Natural killer cell treated with Interleukin-12 subunit alpha and Interleukin-12 subunit beta and Interleukin-15 and Interleukin-18, amount 100 ng/mL, for 72 hours (primary cell): ENCODE measurements around the gene CCDC172. TPM values are rescaled to one million over a fixed set of nuclear protein-coding genes. Genes with fewer than 3 reads are reported as not detected.
"Not testable (repeated sequence)": the region's sequence is repeated elsewhere in the genome, so short reads cannot be mapped to it uniquely, and the experiment has no call there.

Source experiments
- ATAC-seq, 2 donors: fragments of 150-1000 bp; cut with Tn5 transposase in 1 of 2; sonication (Bioruptor Pico), chemical (Tn5 transposase) in 1 of 2; 2 replicates each; pipeline ENCODE4 v1.10.0; 2021
- DNase-seq: peaks from one replicate; pipeline ENCODE4 v3.0.0; 2022; ENCODE audit warnings: low spot score
- H3K27ac Mint-ChIP-seq, 2 donors: 1 replicate in 1 of 2; 2 replicates in 1 of 2; pipeline ENCODE4 v1.8.0; 2022; ENCODE audit warnings: mixed read lengths in 2 of 2, mild to moderate bottlenecking in 1 of 2, moderate library complexity in 1 of 2
- H3K27me3 Mint-ChIP-seq, 2 donors: 1 replicate in 1 of 2; 2 replicates in 1 of 2; pipeline ENCODE4 v1.8.0; 2022; ENCODE audit warnings: mixed read lengths in 2 of 2
- H3K36me3 Mint-ChIP-seq: one replicate; pipeline ENCODE4 v1.8.0; 2022; ENCODE audit warnings: mixed read lengths
- H3K4me1 Mint-ChIP-seq, 2 donors: 1 replicate in 1 of 2; 2 replicates in 1 of 2; pipeline ENCODE4 v1.8.0; 2022; ENCODE audit warnings: low read depth in 2 of 2, mixed read lengths in 2 of 2, mild to moderate bottlenecking in 1 of 2
- H3K4me3 Mint-ChIP-seq: one replicate; pipeline ENCODE4 v1.8.0; 2022; ENCODE audit warnings: mixed read lengths
- H3K9me3 Mint-ChIP-seq: 2 replicates; pipeline ENCODE4 v1.8.0; 2022; ENCODE audit warnings: mixed read lengths
- total RNA-seq, 2 donors: library from RNA; stranded (reverse); gene quantifications; one replicate each; pipeline ENCODE4 v1.2.3, GENCODE V29; 2022

Gene CCDC172
- total RNA-seq, 2 donors from 2014 or later: not detected

- H3K27me3 Mint-ChIP-seq: peaks cover 0 to 2% of the 10 kb centered on the region in 2 donors
- H3K4me1 Mint-ChIP-seq: no peaks in the 10 kb centered on the region
- H3K27ac Mint-ChIP-seq: no peak overlapping the region
- no peaks in the 10 kb centered on the region for H3K9me3 Mint-ChIP-seq
- no peak overlapping the region for H3K4me3 Mint-ChIP-seq
- DNase-seq (no peak), ATAC-seq (no peak)
- H3K36me3 Mint-ChIP-seq: no peaks in the 10 kb centered on the region
Measured at GRCh38 chr10:116371737-116372136, 47.5 kb downstream of the CCDC172 start.

GRCh38 chr10:116382290-116382689 lies 58.0 kb downstream of the CCDC172 start:
- no peaks in the 10 kb centered on the region for H3K4me1 Mint-ChIP-seq
- DNase-seq (no peak), ATAC-seq (no peak)
- no peaks in the 10 kb centered on the region for H3K9me3 Mint-ChIP-seq
- H3K27me3 Mint-ChIP-seq: no peaks in the 10 kb centered on the region
- H3K4me3 Mint-ChIP-seq: no peak overlapping the region
- no peak overlapping the region for H3K27ac Mint-ChIP-seq
- H3K36me3 Mint-ChIP-seq: no peaks in the 10 kb centered on the region

- no peak overlapping the region for H3K27ac Mint-ChIP-seq
- no peak overlapping the region for H3K4me3 Mint-ChIP-seq
- no peaks in the 10 kb centered on the region for H3K4me1 Mint-ChIP-seq
- H3K36me3 Mint-ChIP-seq: no peaks in the 10 kb centered on the region
- ATAC-seq (no peak), DNase-seq (no peak)
- H3K9me3 Mint-ChIP-seq: no peaks in the 10 kb centered on the region
- no peaks in the 10 kb centered on the region for H3K27me3 Mint-ChIP-seq
Measured at GRCh38 chr10:116385311-116385710, 61.1 kb downstream of the CCDC172 start.

GRCh38 chr10:116385994-116386809 lies 62.0 kb downstream of the CCDC172 start:
- Mint-ChIP-seq H3K36me3 (no peaks in the 10 kb centered on the region), H3K9me3 (no peaks in the 10 kb centered on the region)
- no peak for ATAC-seq

GRCh38 chr10:116393246-116393831 lies 69.1 kb downstream of the CCDC172 start:
- H3K36me3 Mint-ChIP-seq, ATAC-seq, H3K4me3 Mint-ChIP-seq, H3K9me3 Mint-ChIP-seq, H3K27ac Mint-ChIP-seq, H3K27me3 Mint-ChIP-seq, DNase-seq, H3K4me1 Mint-ChIP-seq: not testable (repeated sequence)

More at GRCh38 chr10:116385994-116386809, 62.0 kb downstream of the CCDC172 start:
- no peak for DNase-seq
- Mint-ChIP-seq H3K4me3 (no peak overlapping the region), H3K4me1 (no peaks in the 10 kb centered on the region), H3K27ac (no peak overlapping the region), H3K27me3 (no peaks in the 10 kb centered on the region)

GRCh38 chr10:116395223-116395985 lies 71.2 kb downstream of the CCDC172 start:
- DNase-seq (no peak), ATAC-seq (peak in 1 of 2 donors; percentile 20)
- H3K9me3 Mint-ChIP-seq: peaks cover 7% of the 10 kb centered on the region
- H3K36me3 Mint-ChIP-seq: no peaks in the 10 kb centered on the region
- H3K4me3 Mint-ChIP-seq: no peak overlapping the region
- no peaks in the 10 kb centered on the region for H3K4me1 Mint-ChIP-seq
- H3K27ac Mint-ChIP-seq: no peak overlapping the region
- H3K27me3 Mint-ChIP-seq: no peaks in the 10 kb centered on the region

GRCh38 chr10:116398224-116398623 lies 74.0 kb downstream of the CCDC172 start:
- Mint-ChIP-seq H3K27ac (no peak overlapping the region), H3K36me3 (no peaks in the 10 kb centered on the region), H3K27me3 (no peaks in the 10 kb centered on the region), H3K4me3 (no peak overlapping the region), H3K9me3 (peaks cover 9% of the 10 kb centered on the region), H3K4me1 (no peaks in the 10 kb centered on the region)
- no peak for DNase-seq
- no peak for ATAC-seq

GRCh38 chr10:116402858-116403257 lies 78.6 kb downstream of the CCDC172 start:
- no peaks in the 10 kb centered on the region for H3K27me3 Mint-ChIP-seq
- H3K27ac Mint-ChIP-seq: no peak overlapping the region
- no peak for DNase-seq
- ATAC-seq: no peak
- peaks cover 7% of the 10 kb centered on the region for H3K9me3 Mint-ChIP-seq
- no peaks in the 10 kb centered on the region for H3K4me1 Mint-ChIP-seq
- no peak overlapping the region for H3K4me3 Mint-ChIP-seq
- no peaks in the 10 kb centered on the region for H3K36me3 Mint-ChIP-seq

- no peaks in the 10 kb centered on the region for H3K36me3 Mint-ChIP-seq
- no peak overlapping the region for H3K4me3 Mint-ChIP-seq
- DNase-seq (no peak), ATAC-seq (no peak)
- H3K27ac Mint-ChIP-seq: no peak overlapping the region
- H3K9me3 Mint-ChIP-seq: peaks cover 10% of the 10 kb centered on the region
- no peaks in the 10 kb centered on the region for H3K27me3 Mint-ChIP-seq
- no peaks in the 10 kb centered on the region for H3K4me1 Mint-ChIP-seq
Measured at GRCh38 chr10:116403740-116404250, 79.5 kb downstream of the CCDC172 start.

- Mint-ChIP-seq H3K27ac (no peak overlapping the region), H3K4me3 (no peak overlapping the region), H3K27me3 (peaks cover 0 to 3% of the 10 kb centered on the region in 2 donors), H3K4me1 (no peaks in the 10 kb centered on the region), H3K9me3 (peaks cover 10% of the 10 kb centered on the region), H3K36me3 (no peaks in the 10 kb centered on the region)
- DNase-seq: no peak
- no peak for ATAC-seq
Measured at GRCh38 chr10:116408719-116409118, 84.5 kb downstream of the CCDC172 start.

- no peaks in the 10 kb centered on the region for H3K36me3 Mint-ChIP-seq
- no peak overlapping the region for H3K4me3 Mint-ChIP-seq
- ATAC-seq (no peak), DNase-seq (no peak)
- H3K4me1 Mint-ChIP-seq: no peaks in the 10 kb centered on the region
- H3K27me3 Mint-ChIP-seq: peaks cover 0 to 3% of the 10 kb centered on the region in 2 donors
- H3K27ac Mint-ChIP-seq: no peak overlapping the region
- H3K9me3 Mint-ChIP-seq: peaks cover 10% of the 10 kb centered on the region
Measured at GRCh38 chr10:116410351-116410750, 86.1 kb downstream of the CCDC172 start.

GRCh38 chr10:116417821-116418220 lies 93.6 kb downstream of the CCDC172 start:
- Mint-ChIP-seq H3K27me3 (peaks cover 0 to 2% of the 10 kb centered on the region in 2 donors), H3K4me3 (no peak overlapping the region), H3K4me1 (no peaks in the 10 kb centered on the region), H3K36me3 (no peaks in the 10 kb centered on the region), H3K27ac (no peak overlapping the region), H3K9me3 (no peaks in the 10 kb centered on the region)
- ATAC-seq (no peak), DNase-seq (no peak)

GRCh38 chr10:116418389-116418788 lies 94.1 kb downstream of the CCDC172 start:
- DNase-seq: no peak
- peaks cover 3% of the 10 kb centered on the region for H3K9me3 Mint-ChIP-seq
- H3K27me3 Mint-ChIP-seq: peaks cover 0 to 2% of the 10 kb centered on the region in 2 donors
- H3K4me3 Mint-ChIP-seq: no peak overlapping the region
- H3K27ac Mint-ChIP-seq: no peak overlapping the region
- ATAC-seq: no peak
- H3K4me1 Mint-ChIP-seq: no peaks in the 10 kb centered on the region
- H3K36me3 Mint-ChIP-seq: no peaks in the 10 kb centered on the region

- ATAC-seq (no peak), DNase-seq (no peak)
- H3K27me3 Mint-ChIP-seq: peaks cover 2 to 6% of the 10 kb centered on the region in 2 donors
- peaks cover 3% of the 10 kb centered on the region for H3K9me3 Mint-ChIP-seq
- no peak overlapping the region for H3K4me3 Mint-ChIP-seq
- H3K36me3 Mint-ChIP-seq: no peaks in the 10 kb centered on the region
- H3K4me1 Mint-ChIP-seq: no peaks in the 10 kb centered on the region
- H3K27ac Mint-ChIP-seq: no peak overlapping the region
Measured at GRCh38 chr10:116421815-116422214, 97.6 kb downstream of the CCDC172 start.
